ENCODE measurements around the gene NOL11.
"Not testable (repeated sequence)": the region's sequence is repeated elsewhere in the genome, so short reads cannot be mapped to it uniquely, and the experiment has no call there.

NOL11 gene

GRCh38 chr17:67711916-67712315, 5.8 kb upstream of the NOL11 start:
- DNase-seq: no peak

GRCh38 chr17:67712375-67712774, 5.4 kb upstream of the NOL11 start:
- no peak for DNase-seq

GRCh38 chr17:67713169-67713568, 4.6 kb upstream of the NOL11 start:
- no peak for DNase-seq

GRCh38 chr17:67716405-67716798, 1.3 kb upstream of the NOL11 start:
- DNase-seq: no peak

GRCh38 chr17:67717192-67717623, 528 bp upstream of the NOL11 start:
- DNase-seq: no peak

GRCh38 chr17:67718325-67718941, 697 bp downstream of the NOL11 start:
- DNase-seq: peak; percentile 31

GRCh38 chr17:67725373-67725791, 7.6 kb downstream of the NOL11 start:
- DNase-seq: no peak

- DNase-seq: no peak
Measured at GRCh38 chr17:67725807-67726206, 8.1 kb downstream of the NOL11 start.

GRCh38 chr17:67727152-67728039, 9.7 kb downstream of the NOL11 start:
- DNase-seq: not testable (repeated sequence)

- no peak for DNase-seq
Measured at GRCh38 chr17:67729903-67730302, 12.2 kb downstream of the NOL11 start.

GRCh38 chr17:67730731-67731130, 13.0 kb downstream of the NOL11 start:
- DNase-seq: no peak

GRCh38 chr17:67733449-67733848, 15.7 kb downstream of the NOL11 start:
- no peak for DNase-seq

GRCh38 chr17:67737145-67737544, 19.4 kb downstream of the NOL11 start:
- no peak for DNase-seq

- DNase-seq: no peak
Measured at GRCh38 chr17:67742025-67742424, 24.3 kb downstream of the NOL11 start.

- DNase-seq: no peak
Measured at GRCh38 chr17:67746704-67747571, 29.2 kb downstream of the NOL11 start.

- no peak for DNase-seq
Measured at GRCh38 chr17:67747681-67748235, 30.0 kb downstream of the NOL11 start.

- no peak for DNase-seq
Measured at GRCh38 chr17:67750067-67750466, 32.3 kb downstream of the NOL11 start.

- no peak for DNase-seq
Measured at GRCh38 chr17:67751101-67752074, 33.7 kb downstream of the NOL11 start.

- not testable (repeated sequence) for DNase-seq
Measured at GRCh38 chr17:67752160-67752559, 34.4 kb downstream of the NOL11 start.

GRCh38 chr17:67753026-67753425, 35.3 kb downstream of the NOL11 start:
- no peak for DNase-seq

GRCh38 chr17:67754001-67754400, 36.3 kb downstream of the NOL11 start:
- DNase-seq: no peak

GRCh38 chr17:67754686-67755085, 37.0 kb downstream of the NOL11 start:
- not testable (repeated sequence) for DNase-seq

Measured in effector CD8-positive, alpha-beta T cell (primary cell).